Activated T-cell treated with anti-CD3 and anti-CD28 coated beads, Interleukin-2, amount 50 U/mL, for 4 hours (primary cell): ENCODE results near the gene LRRC4B. TPM values are rescaled to one million over a fixed set of nuclear protein-coding genes. Genes with fewer than 3 reads are reported as not detected.
A peak's percentile ranks its signal among the peaks of the same experiment; 100 is the strongest.

Experiments
- ATAC-seq, 2 donors: fragments of 200-7000 bp; cut with Tn5 transposase; one replicate each; pipeline ENCODE4 v1.10.0; 2021
- DNase-seq: peaks from one replicate; pipeline ENCODE4 v3.0.0-alpha.2; 2020
- H3K27me3 Mint-ChIP-seq: one replicate; pipeline ENCODE4 v1.8.0; 2021; ENCODE audit warnings: low read depth, mixed read lengths
- H3K36me3 Mint-ChIP-seq: one replicate; pipeline ENCODE4 v1.8.0; 2022; ENCODE audit warnings: mixed read lengths; ENCODE audit not compliant: insufficient read depth
- H3K4me1 Mint-ChIP-seq: one replicate; pipeline ENCODE4 v1.8.0; 2021; ENCODE audit warnings: low read depth, mixed read lengths
- H3K4me3 Mint-ChIP-seq: one replicate; pipeline ENCODE4 v1.8.0; 2021; ENCODE audit warnings: mild to moderate bottlenecking, moderate library complexity, mixed read lengths
- H3K9me3 Mint-ChIP-seq: one replicate; pipeline ENCODE4 v1.8.0; 2021; ENCODE audit warnings: mixed read lengths
- total RNA-seq, 3 donors: library from RNA; stranded (reverse); gene quantifications; one replicate each; pipeline ENCODE4 v1.2.1, GENCODE V29; 2021

LRRC4B gene
- total RNA-seq, 3 donors from 2014 or later, result not detected

DNA sequence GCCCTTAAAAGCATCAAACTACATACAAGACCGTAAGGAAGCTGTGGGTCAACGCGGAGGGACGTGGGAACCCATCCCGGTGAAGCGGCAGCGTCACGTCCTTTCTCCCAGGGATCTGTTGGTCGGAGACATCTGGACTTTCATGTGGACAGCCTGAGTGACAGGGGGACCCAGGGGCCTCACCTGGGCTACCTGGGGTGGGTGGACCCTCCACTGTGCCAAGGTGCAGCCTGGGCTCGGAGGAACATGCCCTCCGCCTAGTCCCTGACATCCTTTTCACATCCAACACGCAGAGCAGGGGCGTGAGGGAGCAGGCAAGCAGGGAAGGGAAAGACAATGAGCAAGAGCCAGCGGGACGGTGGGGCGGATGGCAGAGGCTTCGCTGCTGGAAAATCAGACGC, 77.8 kb downstream of the LRRC4B start:
- H3K9me3 Mint-ChIP-seq, result no peaks in the 10 kb centered on the region
- ATAC-seq, result no peak
- no peaks in the 10 kb centered on the region for H3K27me3 Mint-ChIP-seq
- H3K4me3 Mint-ChIP-seq, result no peak overlapping the region
- DNase-seq, result no peak
- peaks cover 19% of the 10 kb centered on the region for H3K4me1 Mint-ChIP-seq
- H3K36me3 Mint-ChIP-seq, result peaks cover 4% of the 10 kb centered on the region

DNA sequence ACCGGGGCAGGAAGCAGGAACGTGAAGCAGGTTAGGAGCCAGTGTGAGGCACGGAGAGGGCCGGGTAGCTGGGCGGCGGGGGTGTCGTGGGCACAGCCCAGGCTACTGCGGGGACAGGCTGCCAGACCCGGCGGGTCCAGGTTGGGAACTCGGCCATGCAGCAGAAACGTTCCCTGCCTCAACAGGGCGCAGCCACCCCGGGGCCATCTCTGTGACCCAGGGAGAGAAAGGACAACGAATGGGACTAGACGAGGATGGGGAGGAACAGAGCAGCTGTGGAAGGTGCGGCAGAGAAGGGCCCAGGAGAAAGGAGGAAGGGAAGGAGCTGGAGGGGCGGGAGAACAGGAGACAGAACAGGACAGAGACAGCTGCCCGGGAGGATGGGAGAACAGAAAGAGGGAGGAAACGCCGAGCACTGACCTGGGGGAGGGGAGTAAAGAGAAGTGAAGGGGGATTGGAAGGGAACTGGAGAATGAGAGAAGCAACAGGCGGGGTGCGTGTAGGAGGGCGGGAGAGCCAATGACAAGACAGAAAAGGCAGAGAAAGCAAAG, 78.7 kb downstream of the LRRC4B start:
- peaks cover 19% of the 10 kb centered on the region for H3K4me1 Mint-ChIP-seq

DNA sequence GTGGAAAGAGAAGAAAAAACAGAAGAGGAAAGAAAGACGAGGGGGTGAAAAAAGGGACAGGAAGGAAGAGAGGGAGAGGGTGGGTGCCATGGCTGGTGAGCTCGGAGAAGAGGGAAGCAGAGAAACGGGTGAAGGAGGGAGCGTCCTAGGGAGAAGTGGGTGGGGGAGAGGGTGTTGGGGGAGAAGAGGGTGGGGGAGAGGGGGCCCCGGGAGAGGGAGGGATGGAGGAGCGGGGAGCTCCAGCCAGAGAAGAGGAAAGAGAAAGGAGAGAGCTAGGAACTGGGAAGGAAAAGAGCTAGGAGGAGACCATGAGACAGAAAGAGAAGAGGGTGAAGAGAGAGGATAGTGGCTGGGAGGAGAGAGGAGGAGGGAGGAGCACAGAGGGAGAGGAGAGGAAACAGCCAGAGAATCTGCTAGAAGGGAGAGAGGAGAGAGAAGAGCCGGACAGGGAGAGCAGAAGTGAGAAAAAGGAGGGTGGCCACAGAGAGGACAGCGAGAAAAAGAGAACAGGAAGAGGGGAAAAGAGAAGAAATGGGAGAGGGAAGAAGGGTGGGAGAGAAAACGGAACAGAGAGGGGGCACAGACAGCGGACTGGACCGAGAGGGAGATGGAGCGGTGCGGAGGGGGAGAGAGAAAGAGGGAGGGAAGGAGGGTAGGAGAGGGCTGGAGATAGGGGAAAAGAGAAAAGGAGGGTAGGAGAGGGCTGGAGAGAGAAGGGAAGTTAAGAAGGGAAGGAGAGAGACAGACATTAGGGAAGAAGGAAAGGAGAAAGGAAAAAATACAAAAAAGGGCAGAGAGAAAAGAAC, 79.6 kb downstream of the LRRC4B start:
- ATAC-seq (no peak), DNase-seq (no peak)
- peaks cover 10% of the 10 kb centered on the region for H3K36me3 Mint-ChIP-seq
- H3K4me1 Mint-ChIP-seq, result peaks cover 19% of the 10 kb centered on the region
- no peak overlapping the region for H3K4me3 Mint-ChIP-seq
- no peaks in the 10 kb centered on the region for H3K9me3 Mint-ChIP-seq
- no peaks in the 10 kb centered on the region for H3K27me3 Mint-ChIP-seq

More for the DNA sequence above, 78.7 kb downstream of the LRRC4B start:
- no peaks in the 10 kb centered on the region for H3K27me3 Mint-ChIP-seq
- H3K36me3 Mint-ChIP-seq, result peaks cover 9% of the 10 kb centered on the region
- ATAC-seq (no peak), DNase-seq (no peak)
- no peak overlapping the region for H3K4me3 Mint-ChIP-seq
- no peaks in the 10 kb centered on the region for H3K9me3 Mint-ChIP-seq

DNA sequence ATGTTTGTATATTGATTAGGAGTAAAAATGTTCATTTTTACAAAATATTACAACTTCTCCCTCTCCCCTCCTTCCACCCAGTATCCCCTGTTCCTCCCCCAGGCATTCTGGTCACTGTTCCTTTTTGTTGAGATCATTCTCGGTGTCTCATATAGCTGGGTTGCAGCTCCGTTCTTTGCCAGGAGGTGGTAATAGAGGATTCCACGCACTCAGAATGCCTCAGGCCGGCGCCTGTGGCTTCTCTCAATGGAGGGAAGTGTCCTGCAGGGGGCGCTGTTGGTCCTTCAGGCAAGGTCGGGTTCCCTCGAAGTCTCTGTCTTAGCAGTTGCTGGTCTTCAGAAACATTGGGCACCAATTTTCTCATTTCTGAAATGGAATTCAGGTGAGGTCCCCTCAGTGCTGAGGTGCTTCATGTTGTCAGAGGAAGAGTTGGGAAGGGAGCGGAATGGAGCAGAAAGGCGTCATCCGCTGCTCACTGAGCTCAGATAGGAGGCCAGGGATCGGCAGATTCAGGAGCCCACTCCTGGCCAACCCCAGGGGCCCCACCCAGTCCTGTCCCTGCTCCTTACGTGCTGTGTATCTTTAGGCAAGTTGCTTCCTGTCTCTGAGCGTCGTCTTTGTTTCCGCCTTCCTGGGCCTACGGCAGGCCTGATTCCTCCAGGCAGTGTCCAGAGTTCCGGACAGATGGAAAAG, 81.3 kb downstream of the LRRC4B start:
- Mint-ChIP-seq H3K27me3 (no peaks in the 10 kb centered on the region), H3K9me3 (no peaks in the 10 kb centered on the region), H3K4me3 (no peak overlapping the region), H3K4me1 (peaks cover 14% of the 10 kb centered on the region), H3K36me3 (peaks cover 16% of the 10 kb centered on the region)
- ATAC-seq (peak; percentile 38 to 65), DNase-seq (peak; percentile 26)

DNA sequence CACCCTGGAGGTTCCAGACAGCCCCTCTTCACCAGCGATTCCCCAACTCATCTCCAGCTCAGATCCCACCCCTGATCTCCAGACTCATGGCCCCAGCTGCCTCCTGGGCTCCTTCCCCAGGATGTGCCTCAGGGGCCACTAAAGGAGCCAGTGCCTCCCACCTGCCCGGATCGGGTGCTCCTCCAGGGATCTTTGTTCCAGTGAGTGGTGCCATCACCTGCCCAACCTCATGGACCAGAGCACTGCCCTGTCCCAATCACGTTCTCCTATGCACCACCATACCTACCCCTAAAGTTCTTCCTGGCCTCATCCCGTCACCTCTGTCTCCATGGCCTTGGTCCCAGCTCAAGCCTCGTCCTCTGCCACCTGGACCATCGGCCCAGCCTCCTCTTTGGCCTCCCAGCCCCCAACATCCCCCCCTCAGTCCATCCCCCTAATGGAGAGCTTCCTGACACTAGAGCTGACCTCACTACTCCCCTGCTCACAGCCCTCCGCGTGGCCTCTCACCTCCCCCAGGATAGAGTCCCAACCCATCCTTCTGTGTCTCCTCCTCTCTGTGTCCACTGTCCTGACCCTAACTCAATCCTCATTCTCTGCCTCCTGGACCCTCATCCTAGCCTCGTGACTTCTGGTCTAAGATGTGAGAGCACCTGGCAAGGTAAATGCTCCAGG, 82.8 kb downstream of the LRRC4B start:
- H3K36me3 Mint-ChIP-seq, result peaks cover 16% of the 10 kb centered on the region
- H3K4me1 Mint-ChIP-seq, result peaks cover 2% of the 10 kb centered on the region
- ATAC-seq, result no peak
- no peak for DNase-seq
- no peaks in the 10 kb centered on the region for H3K9me3 Mint-ChIP-seq
- no peaks in the 10 kb centered on the region for H3K27me3 Mint-ChIP-seq
- no peak overlapping the region for H3K4me3 Mint-ChIP-seq

DNA sequence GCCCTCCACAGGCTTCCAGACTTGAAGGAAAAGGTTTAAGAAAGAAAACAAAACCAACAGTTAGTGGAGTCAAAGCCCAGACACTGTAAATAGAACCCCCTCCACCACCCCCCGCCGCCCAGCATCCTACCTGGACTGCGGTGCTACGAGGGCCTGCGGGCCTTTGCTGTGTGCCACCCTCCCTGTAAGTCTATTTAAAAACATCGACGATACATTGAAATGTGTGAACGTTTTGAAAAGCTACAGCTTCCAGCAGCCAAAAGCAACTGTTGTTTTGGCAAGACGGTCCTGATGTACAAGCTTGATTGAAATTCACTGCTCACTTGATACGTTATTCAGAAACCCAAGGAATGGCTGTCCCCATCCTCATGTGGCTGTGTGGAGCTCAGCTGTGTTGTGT, 85.3 kb downstream of the LRRC4B start:
- H3K4me1 Mint-ChIP-seq, result peaks cover 8% of the 10 kb centered on the region
- H3K4me3 Mint-ChIP-seq, result no peak overlapping the region
- peaks cover 19% of the 10 kb centered on the region for H3K36me3 Mint-ChIP-seq
- H3K9me3 Mint-ChIP-seq, result no peaks in the 10 kb centered on the region
- H3K27me3 Mint-ChIP-seq, result no peaks in the 10 kb centered on the region
- DNase-seq (no peak), ATAC-seq (no peak)

DNA sequence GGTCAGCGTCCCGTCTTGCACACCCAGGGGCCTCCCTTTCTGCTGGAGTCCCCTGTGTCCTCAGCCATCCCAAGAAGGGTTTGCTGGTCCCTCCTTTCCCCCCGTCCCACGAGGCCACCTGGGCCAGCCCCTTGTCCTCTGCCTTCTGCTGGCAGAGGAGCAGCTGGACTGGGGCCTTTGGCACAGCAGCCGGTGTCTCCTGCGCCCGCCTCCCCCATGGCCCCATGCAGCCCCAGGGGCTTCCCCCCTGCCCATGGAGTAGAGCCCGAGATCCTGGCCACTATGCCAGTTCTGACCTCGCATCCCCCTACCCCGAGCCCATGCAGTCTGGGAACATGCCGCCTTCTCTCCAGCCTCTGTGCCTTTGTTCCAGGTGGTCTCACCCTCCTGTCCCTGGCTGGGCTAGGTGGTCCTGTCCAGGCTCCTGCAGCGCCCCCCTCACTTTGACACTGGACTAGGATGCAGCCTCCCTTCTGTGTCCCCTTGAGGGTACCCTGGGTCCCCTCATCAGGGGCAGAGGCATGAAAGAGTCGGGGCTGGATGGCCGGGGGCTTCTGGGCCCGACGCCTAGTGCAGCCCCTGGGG, 85.9 kb downstream of the LRRC4B start:
- DNase-seq (no peak), ATAC-seq (no peak)
- Mint-ChIP-seq H3K4me3 (no peak overlapping the region), H3K4me1 (peaks cover 12% of the 10 kb centered on the region), H3K9me3 (no peaks in the 10 kb centered on the region), H3K27me3 (no peaks in the 10 kb centered on the region), H3K36me3 (peaks cover 21% of the 10 kb centered on the region)

DNA sequence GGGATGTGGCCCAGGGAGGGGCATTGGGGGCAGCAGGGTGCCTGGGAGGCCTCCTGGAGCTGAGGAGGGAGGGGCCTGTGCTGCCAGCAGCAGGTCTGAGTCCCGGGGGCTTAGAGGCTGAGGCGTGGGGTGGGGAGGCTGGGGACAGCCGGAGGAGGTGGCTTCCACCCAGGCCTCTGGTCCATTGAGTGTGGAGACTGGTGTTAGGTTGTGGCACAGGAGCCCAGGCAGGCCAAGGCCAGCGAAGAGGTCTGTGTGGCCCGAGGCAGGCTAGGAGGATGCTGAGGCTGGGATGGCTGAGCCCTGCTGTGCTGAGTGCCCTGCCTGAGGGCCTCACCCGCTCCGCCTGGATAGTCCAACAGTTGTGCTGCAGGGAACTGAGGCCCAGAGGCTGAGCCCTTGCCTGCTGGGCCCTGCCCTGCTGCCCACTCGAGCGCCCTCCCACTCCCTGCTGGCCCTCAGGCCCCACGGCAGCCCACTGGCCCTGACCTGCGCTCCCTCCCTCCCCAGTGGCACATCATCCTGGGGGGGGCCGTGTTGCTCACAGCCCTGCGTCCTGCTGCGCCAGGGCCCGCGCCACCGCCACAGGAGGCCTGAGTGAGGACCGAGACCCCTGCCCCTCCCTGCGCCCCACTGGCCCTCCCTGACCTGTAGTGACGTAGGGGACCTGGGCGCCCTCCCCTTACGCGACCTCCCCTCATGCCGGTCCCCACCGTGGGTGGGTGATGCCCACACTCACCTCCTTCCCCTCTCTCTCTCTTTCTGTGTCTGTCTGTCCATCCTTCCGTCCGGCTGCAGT, 86.7 kb downstream of the LRRC4B start:
- Mint-ChIP-seq H3K9me3 (no peaks in the 10 kb centered on the region), H3K36me3 (peaks cover 19% of the 10 kb centered on the region), H3K27me3 (no peaks in the 10 kb centered on the region), H3K4me1 (peaks cover 18% of the 10 kb centered on the region), H3K4me3 (no peak overlapping the region)
- DNase-seq, result no peak
- no peak for ATAC-seq

DNA sequence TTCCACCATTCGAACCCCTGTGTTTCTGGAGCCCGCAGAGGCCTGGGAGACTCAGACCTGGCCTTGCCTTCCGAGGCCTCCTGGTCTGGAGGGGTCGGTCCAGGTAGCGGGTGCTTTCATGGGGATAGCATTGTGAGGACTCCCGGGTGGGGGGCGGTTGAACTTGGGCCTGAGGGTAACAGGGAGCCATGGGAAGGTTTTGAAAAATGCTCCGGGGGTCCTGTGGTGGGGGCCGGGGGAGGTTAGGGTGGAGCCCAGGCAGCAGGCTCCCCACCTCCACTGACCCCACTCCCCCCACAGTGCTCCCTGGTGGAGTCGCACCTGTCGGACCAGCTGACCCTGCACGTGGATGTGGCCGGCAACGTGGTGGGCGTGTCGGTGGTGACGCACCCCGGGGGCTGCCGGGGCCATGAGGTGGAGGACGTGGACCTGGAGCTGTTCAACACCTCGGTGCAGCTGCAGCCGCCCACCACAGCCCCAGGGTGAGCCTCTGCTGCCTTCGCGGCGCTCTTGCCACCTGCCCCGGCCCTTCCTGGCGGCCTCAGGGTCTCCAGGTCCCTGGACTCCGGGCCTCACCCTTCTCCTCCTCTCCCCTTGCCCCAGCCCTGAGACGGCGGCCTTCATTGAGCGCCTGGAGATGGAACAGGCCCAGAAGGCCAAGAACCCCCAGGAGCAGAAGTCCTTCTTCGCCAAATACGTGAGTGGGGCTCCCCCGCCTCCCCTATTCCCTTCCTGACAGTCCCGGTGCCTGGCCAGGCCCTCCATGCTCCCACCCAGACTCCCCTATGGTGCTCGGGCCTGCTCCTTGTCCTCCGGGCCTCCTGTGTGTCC, 87.7 kb downstream of the LRRC4B start:
- H3K4me3 Mint-ChIP-seq, result no peak overlapping the region
- H3K36me3 Mint-ChIP-seq, result peaks cover 19% of the 10 kb centered on the region
- DNase-seq, result no peak
- H3K4me1 Mint-ChIP-seq, result peaks cover 19% of the 10 kb centered on the region
- H3K9me3 Mint-ChIP-seq, result no peaks in the 10 kb centered on the region
- no peaks in the 10 kb centered on the region for H3K27me3 Mint-ChIP-seq
- ATAC-seq, result no peak

DNA sequence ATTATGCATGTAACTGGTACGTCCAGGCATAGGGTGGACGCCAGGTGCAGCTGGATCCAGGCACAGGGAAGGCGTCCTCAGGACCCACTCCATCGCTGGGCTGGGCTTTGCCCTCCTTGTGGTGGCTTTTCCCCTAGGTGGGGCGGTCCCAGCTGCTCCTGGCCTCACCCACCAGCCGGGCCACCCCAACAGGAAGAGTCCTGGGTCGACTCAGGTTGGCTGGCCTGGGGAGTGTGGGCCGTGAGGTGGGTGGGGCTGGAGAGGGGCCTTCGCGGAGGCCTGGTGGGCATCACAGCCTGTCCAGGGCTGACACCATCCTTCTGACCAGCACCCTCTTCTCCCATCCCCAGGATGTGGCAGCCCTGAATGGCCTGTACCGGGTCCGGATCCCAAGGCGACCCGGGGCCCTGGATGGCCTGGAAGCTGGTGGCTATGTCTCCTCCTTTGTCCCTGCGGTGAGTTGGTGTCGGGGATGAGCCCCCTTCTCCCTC, 88.4 kb downstream of the LRRC4B start:
- Mint-ChIP-seq H3K27me3 (no peaks in the 10 kb centered on the region), H3K36me3 (peaks cover 15% of the 10 kb centered on the region), H3K4me1 (peaks cover 19% of the 10 kb centered on the region), H3K4me3 (no peak overlapping the region), H3K9me3 (no peaks in the 10 kb centered on the region)
- ATAC-seq, result no peak
- no peak for DNase-seq

DNA sequence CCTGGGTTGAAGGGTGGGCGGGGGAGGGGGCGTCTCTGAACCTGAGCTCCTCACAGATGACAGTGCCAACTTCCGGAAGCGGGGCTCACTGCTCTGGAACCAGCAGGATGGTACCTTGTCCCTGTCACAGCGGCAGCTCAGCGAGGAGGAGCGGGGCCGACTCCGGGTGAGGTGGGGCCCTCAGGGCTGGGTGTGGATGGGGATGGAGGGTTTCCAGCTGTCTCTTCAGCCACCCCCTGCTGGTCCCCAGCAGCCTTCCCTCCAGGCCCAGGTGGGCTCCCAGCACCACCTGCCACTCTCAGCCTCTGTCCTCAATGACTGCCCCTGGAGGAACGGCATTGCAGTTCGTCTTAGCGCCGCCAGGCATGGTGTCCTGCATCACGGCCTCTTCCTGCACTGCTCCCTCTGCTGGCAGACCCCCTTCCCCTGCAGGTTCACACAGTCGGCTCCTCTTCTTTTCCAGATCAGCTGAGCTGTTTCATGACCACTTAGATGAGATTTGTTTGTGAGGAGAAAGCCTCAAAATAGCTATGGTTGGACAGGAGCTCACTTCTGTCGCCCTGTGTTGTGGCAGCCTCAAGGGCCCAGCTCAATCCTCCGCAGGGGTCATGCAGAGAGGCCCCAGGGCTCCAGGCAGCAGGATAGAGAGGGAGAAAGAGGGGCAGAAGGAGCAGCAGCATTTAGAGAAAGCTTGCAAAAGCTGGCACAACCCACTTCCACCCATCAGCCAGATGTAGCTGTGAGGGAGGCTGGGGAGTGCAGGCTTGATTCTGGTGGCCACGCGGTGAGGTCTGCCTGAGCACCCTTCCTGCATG, 89.1 kb downstream of the LRRC4B start:
- Mint-ChIP-seq H3K9me3 (no peaks in the 10 kb centered on the region), H3K4me1 (peaks cover 19% of the 10 kb centered on the region), H3K27me3 (no peaks in the 10 kb centered on the region), H3K4me3 (peak overlapping the region; percentile 43), H3K36me3 (peaks cover 12% of the 10 kb centered on the region)
- DNase-seq (no peak), ATAC-seq (no peak)

DNA sequence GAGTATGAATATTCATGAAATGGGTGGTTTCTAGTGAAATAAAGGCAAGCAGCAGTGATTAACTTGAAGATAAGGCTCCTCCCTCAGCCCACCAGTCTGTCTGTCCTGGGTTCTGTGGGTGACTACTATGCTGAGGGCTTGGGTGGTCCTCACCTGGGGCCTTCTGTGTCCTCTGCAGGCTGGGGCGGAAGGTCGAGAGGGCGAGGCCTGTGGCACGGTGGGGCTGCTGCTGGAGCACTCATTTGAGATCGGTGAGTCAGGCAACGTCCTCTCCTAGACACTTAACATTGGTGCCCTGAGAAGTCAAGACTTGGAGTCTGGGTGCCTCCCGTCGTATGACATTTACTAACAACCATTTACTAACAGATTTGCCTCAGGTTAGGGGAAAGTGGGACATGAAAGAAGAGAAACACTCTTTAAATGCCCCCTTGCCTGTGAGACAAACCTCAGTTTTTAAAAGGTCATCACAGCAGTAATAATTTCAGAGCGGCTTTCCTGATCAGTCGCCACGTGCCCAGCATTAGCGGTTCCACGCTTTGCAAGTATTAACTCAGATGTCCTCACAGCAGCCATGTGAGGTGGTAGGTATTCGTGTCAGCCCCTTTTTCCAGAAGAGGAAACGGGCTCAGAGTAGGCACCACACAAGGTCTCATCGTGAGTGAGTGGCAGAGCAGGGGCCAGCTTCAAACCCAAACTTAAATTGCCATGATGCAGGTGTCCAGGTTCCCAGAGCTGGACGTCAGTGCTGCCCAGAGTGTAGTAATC, 90.3 kb downstream of the LRRC4B start:
- Mint-ChIP-seq H3K4me3 (peak overlapping the region; percentile 93), H3K36me3 (peaks cover 6% of the 10 kb centered on the region), H3K9me3 (no peaks in the 10 kb centered on the region), H3K4me1 (peaks cover 19% of the 10 kb centered on the region), H3K27me3 (no peaks in the 10 kb centered on the region)
- DNase-seq (no peak), ATAC-seq (no peak)
